C4-2B (cell line): ENCODE data around the gene HMBS.

Experiments
- CTCF ChIP-seq: fragments of 450-650 bp; conservative IDR thresholded peaks from 2 replicates; pipeline ENCODE4 v1.5.1; 2017; ENCODE audit warnings: mild to moderate bottlenecking
- ZFX ChIP-seq: fragments of 450-650 bp; IDR thresholded peaks from 2 replicates; pipeline ENCODE4 v1.6.1; 2017

GRCh38 chr11:119052163-119052814, 32.4 kb upstream of the HMBS start:
- no peak for TF ChIP-seq CTCF
- no peak for TF ChIP-seq ZFX
